ENCODE data around the gene LENG1. TPM values are rescaled to one million over a fixed set of nuclear protein-coding genes. Genes with fewer than 3 reads are reported as not detected.

The LENG1 gene
- total and polyA plus RNA-seq, 9 of the 15 experiments (the other 6 are each of a cell fraction or from before 2014, with no cell fraction given), result 0.30 to 10.5 (median 4.7) TPM

GRCh38 chr19:54159352-54160181, at the start of gene LENG1 (continued):
- TF ChIP-seq, protein P1, sequence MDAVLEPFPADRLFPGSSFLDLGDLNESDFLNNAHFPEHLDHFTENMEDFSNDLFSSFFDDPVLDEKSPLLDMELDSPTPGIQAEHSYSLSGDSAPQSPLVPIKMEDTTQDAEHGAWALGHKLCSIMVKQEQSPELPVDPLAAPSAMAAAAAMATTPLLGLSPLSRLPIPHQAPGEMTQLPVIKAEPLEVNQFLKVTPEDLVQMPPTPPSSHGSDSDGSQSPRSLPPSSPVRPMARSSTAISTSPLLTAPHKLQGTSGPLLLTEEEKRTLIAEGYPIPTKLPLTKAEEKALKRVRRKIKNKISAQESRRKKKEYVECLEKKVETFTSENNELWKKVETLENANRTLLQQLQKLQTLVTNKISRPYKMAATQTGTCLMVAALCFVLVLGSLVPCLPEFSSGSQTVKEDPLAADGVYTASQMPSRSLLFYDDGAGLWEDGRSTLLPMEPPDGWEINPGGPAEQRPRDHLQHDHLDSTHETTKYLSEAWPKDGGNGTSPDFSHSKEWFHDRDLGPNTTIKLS (IDR thresholded peaks at IDR 0.05; ENCODE audit: borderline replicate concordance, low read depth), result 0 out of 2 replicates have a peak, but pooled peaks have one; percentile 30
- TF ChIP-seq E2F8 (IDR thresholded peaks at IDR 0.05; ENCODE audit: low read depth, partially characterized antibody), result peak; percentile 45
- TF ChIP-seq PHF8 (IDR thresholded peaks at IDR 0.05; ENCODE audit: borderline replicate concordance, low read length), result peak; percentile 95
- peak; percentile 99 for TF ChIP-seq MBD2 (IDR thresholded peaks at IDR 0.05; ENCODE audit: borderline replicate concordance, low read depth)
- TF ChIP-seq, protein P2, sequence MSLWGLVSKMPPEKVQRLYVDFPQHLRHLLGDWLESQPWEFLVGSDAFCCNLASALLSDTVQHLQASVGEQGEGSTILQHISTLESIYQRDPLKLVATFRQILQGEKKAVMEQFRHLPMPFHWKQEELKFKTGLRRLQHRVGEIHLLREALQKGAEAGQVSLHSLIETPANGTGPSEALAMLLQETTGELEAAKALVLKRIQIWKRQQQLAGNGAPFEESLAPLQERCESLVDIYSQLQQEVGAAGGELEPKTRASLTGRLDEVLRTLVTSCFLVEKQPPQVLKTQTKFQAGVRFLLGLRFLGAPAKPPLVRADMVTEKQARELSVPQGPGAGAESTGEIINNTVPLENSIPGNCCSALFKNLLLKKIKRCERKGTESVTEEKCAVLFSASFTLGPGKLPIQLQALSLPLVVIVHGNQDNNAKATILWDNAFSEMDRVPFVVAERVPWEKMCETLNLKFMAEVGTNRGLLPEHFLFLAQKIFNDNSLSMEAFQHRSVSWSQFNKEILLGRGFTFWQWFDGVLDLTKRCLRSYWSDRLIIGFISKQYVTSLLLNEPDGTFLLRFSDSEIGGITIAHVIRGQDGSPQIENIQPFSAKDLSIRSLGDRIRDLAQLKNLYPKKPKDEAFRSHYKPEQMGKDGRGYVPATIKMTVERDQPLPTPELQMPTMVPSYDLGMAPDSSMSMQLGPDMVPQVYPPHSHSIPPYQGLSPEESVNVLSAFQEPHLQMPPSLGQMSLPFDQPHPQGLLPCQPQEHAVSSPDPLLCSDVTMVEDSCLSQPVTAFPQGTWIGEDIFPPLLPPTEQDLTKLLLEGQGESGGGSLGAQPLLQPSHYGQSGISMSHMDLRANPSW (CRISPR knock-in tag; IDR thresholded peaks at IDR 0.05), result peak; percentile 25; the same call in 1 of the 2 replicates
- peak; percentile 84 to 93 for TF ChIP-seq MAZ (CRISPR knock-in tag; conservative IDR thresholded peaks at IDR 0.05 in 1 of 2, IDR thresholded peaks at IDR 0.05 in 1 of 2)
- TF ChIP-seq, protein P3, sequence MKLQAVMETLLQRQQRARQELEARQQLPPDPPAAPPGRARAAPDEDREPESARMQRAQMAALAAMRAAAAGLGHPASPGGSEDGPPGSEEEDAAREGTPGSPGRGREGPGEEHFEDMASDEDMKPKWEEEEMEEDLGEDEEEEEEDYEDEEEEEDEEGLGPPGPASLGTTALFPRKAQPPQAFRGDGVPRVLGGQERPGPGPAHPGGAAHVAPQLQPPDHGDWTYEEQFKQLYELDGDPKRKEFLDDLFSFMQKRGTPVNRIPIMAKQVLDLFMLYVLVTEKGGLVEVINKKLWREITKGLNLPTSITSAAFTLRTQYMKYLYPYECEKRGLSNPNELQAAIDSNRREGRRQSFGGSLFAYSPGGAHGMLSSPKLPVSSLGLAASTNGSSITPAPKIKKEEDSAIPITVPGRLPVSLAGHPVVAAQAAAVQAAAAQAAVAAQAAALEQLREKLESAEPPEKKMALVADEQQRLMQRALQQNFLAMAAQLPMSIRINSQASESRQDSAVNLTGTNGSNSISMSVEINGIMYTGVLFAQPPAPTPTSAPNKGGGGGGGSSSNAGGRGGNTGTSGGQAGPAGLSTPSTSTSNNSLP (IDR thresholded peaks at IDR 0.05; ENCODE audit: borderline replicate concordance, low read depth, low read length), result peak; percentile 42; the same call in 1 of the 2 replicates
- peak; percentile 79 for TF ChIP-seq ATF7 (IDR thresholded peaks at IDR 0.05)
- no peak for TF ChIP-seq NR0B1 (IDR thresholded peaks at IDR 0.05; ENCODE audit: partially characterized antibody)
- TF ChIP-seq ZKSCAN1 (IDR thresholded peaks at IDR 0.05; ENCODE audit: low read depth, low read length), result no peak
- peak; percentile 67 for TF ChIP-seq DIDO1 (tag; IDR thresholded peaks at IDR 0.05; ENCODE audit: low read depth)

Measured in K562 (cell line).